Gastroesophageal sphincter (tissue), 4 donors: Measurements from ENCODE around the gene NIPA2. TPM values are rescaled to one million over a fixed set of nuclear protein-coding genes. Genes with fewer than 3 reads are reported as not detected.

ENCODE experiments used
- ATAC-seq: fragments of 150-250 bp; one replicate; pipeline ENCODE4 v1.9.1; 2016; ENCODE audit warnings: mild to moderate bottlenecking, moderate library complexity
- H3K27ac ChIP-seq, 4 donors: fragments of 200-600 bp; sonication (generic) in 3 of 4; 1 replicate in 3 of 4; 2 replicates in 1 of 4; pipeline ENCODE4 v1.5.1; 2016 to 2019
- H3K27me3 ChIP-seq: fragments of 200-600 bp; sonication (generic); one replicate; pipeline ENCODE4 v1.5.1; 2019
- H3K36me3 ChIP-seq, 2 donors: fragments of 200-600 bp; sonication (generic); one replicate each; pipeline ENCODE4 v1.5.1; 2019; ENCODE audit warnings: control low read depth in 1 of 2
- H3K4me1 ChIP-seq, 3 donors: fragments of 200-600 bp; sonication (generic); 1 replicate in 2 of 3; 2 replicates in 1 of 3; pipeline ENCODE4 v1.5.1; 2016 to 2019; ENCODE audit warnings: control low read depth in 2 of 3
- H3K4me3 ChIP-seq, 2 donors: fragments of 200-600 bp; sonication (generic); one replicate each; pipeline ENCODE4 v1.5.1; 2019; ENCODE audit warnings: mild to moderate bottlenecking in 1 of 2, moderate library complexity in 1 of 2
- H3K9me3 ChIP-seq, 3 donors: fragments of 200-600 bp; sonication (generic); one replicate each; pipeline ENCODE4 v1.5.1; 2017 to 2019; ENCODE audit warnings: control low read depth in 2 of 3
- CTCF ChIP-seq, 4 experiments: fragments of 200-600 bp in 2 of 4; fragments of 450-650 bp in 2 of 4; sonication (generic) in 1 of 4; IDR thresholded peaks; one replicate each; pipeline ENCODE4 v1.5.1; 2017 to 2019; ENCODE audit warnings: antibody characterized with exemption in 4 of 4, mild to moderate bottlenecking in 2 of 4, moderate library complexity in 2 of 4
- EP300 ChIP-seq: sonication (generic); formaldehyde crosslinking; IDR thresholded peaks from one replicate; pipeline ENCODE4 v1.6.1; 2017; ENCODE audit warnings: antibody characterized with exemption, mild to moderate bottlenecking
- POLR2A ChIP-seq, 2 donors: fragments of 450-650 bp; IDR thresholded peaks; one replicate each; pipeline ENCODE4 v1.6.1; 2017; ENCODE audit warnings: antibody characterized with exemption in 2 of 2, mild to moderate bottlenecking in 2 of 2, moderate library complexity in 1 of 2
- POLR2AphosphoS5 ChIP-seq: sonication (generic); formaldehyde crosslinking; IDR thresholded peaks from one replicate; pipeline ENCODE4 v1.6.1; 2017; ENCODE audit warnings: antibody characterized with exemption
- WGBS, 2 donors: methylation state at CpG; one replicate each; pipeline ENCODE4 v1.1.5; 2018; ENCODE audit warnings: low coverage in 1 of 2; 5-methylcytosine and 5-hydroxymethylcytosine counted together
- total RNA-seq, 4 donors: library from RNA; depleted of rRNA; stranded (reverse); fragments of >200 nt; gene quantifications; one replicate each; pipeline ENCODE4 v1.1.0, GENCODE V29; 2016

NIPA2 gene
- total RNA-seq, 4 donors from 2014 or later, result 37.0 to 42.5 (median 40.2) TPM

DNA sequence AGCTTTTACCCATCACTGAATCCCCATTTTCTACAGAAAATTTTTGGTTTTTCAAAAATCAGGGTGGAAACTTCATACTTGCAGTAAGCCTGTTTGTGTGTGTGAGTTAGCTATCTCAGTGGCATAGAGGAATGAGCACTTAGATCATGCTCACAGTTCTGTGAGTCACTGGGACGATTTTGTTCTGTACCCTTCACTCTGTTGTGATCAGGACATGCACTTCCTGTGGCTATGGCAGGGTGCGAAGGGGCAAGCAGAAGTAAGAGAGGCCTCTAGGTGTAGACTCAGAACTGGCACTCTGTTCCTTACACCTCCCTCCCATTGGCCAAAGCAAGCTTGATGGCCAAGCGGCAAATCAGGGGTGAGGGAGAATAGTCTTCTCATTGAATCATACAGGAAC lies 11.6 kb downstream of the NIPA2 start:
- H3K27ac ChIP-seq, result no peak overlapping the region

GRCh38 chr15:22851513-22851912 lies 13.0 kb downstream of the NIPA2 start:
- no peak for ATAC-seq
- H3K36me3 ChIP-seq, result peaks cover 0 to 80% of the 10 kb centered on the region in 2 donors
- WGBS, 2 donors, result 73 to 86% methylated on average over 4 of the region's 4 CpGs
- H3K9me3 ChIP-seq, result no peaks in the 10 kb centered on the region
- H3K4me3 ChIP-seq, result no peak overlapping the region
- no peaks in the 10 kb centered on the region for H3K27me3 ChIP-seq
- TF ChIP-seq EP300 (no peak), POLR2A (IDR thresholded peaks at IDR 0.05) (no peak), CTCF (IDR thresholded peaks at IDR 0.05) (no peak), POLR2AphosphoS5 (no peak)
- H3K4me1 ChIP-seq, result no peaks in the 10 kb centered on the region
- H3K27ac ChIP-seq, result no peak overlapping the region

More for the DNA sequence above, 11.6 kb downstream of the NIPA2 start:
- 78 to 84% methylated on average over 2 to 3 of the region's 3 CpGs for WGBS, 2 donors
- Histone ChIP-seq H3K36me3 (peaks cover 0 to 83% of the 10 kb centered on the region in 2 donors), H3K9me3 (no peaks in the 10 kb centered on the region), H3K4me3 (no peak overlapping the region), H3K27me3 (no peaks in the 10 kb centered on the region), H3K4me1 (peaks cover 0 to 6% (median 0%) of the 10 kb centered on the region in 3 donors)
- TF ChIP-seq POLR2A (IDR thresholded peaks at IDR 0.05), result no peak
- TF ChIP-seq POLR2AphosphoS5, result no peak
- TF ChIP-seq CTCF (IDR thresholded peaks at IDR 0.05), result no peak
- TF ChIP-seq EP300, result no peak
- ATAC-seq, result no peak

- Histone ChIP-seq H3K9me3 (no peaks in the 10 kb centered on the region), H3K4me1 (no peaks in the 10 kb centered on the region), H3K36me3 (peaks cover 0 to 89% of the 10 kb centered on the region in 2 donors), H3K27me3 (no peaks in the 10 kb centered on the region), H3K4me3 (no peak overlapping the region), H3K27ac (no peak overlapping the region)
- TF ChIP-seq CTCF (IDR thresholded peaks at IDR 0.05) (no peak), EP300 (no peak), POLR2A (IDR thresholded peaks at IDR 0.05) (no peak), POLR2AphosphoS5 (no peak)
- WGBS, 2 donors, result 50 to 92% methylated on average over 2 to 3 of the region's 4 CpGs
- no peak for ATAC-seq
These were observed 17.3 kb downstream of the NIPA2 start for GRCh38 chr15:22855791-22856190.

GRCh38 chr15:22856659-22857058 lies 18.2 kb downstream of the NIPA2 start:
- H3K9me3 ChIP-seq, result no peaks in the 10 kb centered on the region
- 10 to 38% methylated on average over 1 of the region's 1 CpG for WGBS, 2 donors
- no peak for ATAC-seq
- H3K4me3 ChIP-seq, result no peak overlapping the region
- TF ChIP-seq EP300, result no peak
- TF ChIP-seq POLR2A (IDR thresholded peaks at IDR 0.05), result no peak
- TF ChIP-seq POLR2AphosphoS5, result no peak
- no peak for TF ChIP-seq CTCF (IDR thresholded peaks at IDR 0.05)
- H3K4me1 ChIP-seq, result no peaks in the 10 kb centered on the region
- peaks cover 0 to 94% of the 10 kb centered on the region in 2 donors for H3K36me3 ChIP-seq
- no peaks in the 10 kb centered on the region for H3K27me3 ChIP-seq
- H3K27ac ChIP-seq, result no peak overlapping the region

- H3K4me3 ChIP-seq, result no peak overlapping the region
- 59 to 67% methylated on average over 1 to 2 of the region's 2 CpGs for WGBS, 2 donors
- no peaks in the 10 kb centered on the region for H3K9me3 ChIP-seq
- no peaks in the 10 kb centered on the region for H3K27me3 ChIP-seq
- H3K4me1 ChIP-seq, result no peaks in the 10 kb centered on the region
- H3K36me3 ChIP-seq, result peaks cover 0 to 84% of the 10 kb centered on the region in 2 donors
- no peak for TF ChIP-seq EP300
- TF ChIP-seq POLR2A (IDR thresholded peaks at IDR 0.05), result no peak
- no peak for ATAC-seq
- H3K27ac ChIP-seq, result no peak overlapping the region
These were observed 22.7 kb downstream of the NIPA2 start for GRCh38 chr15:22861161-22861560.
